LNCAP (cell line): ENCODE results near the gene MEGF9.

Experiments
- CTCF ChIP-seq: fragments of 450-650 bp; IDR thresholded peaks from 2 replicates; pipeline ENCODE4 v1.5.1; 2017; ENCODE audit warnings: mild to moderate bottlenecking

Gene MEGF9

GRCh38 chr9:120714846-120715388 lies 647 bp upstream of the MEGF9 start:
- no peak for TF ChIP-seq CTCF

- no peak for TF ChIP-seq CTCF
Observed at GRCh38 chr9:120713257-120714087, 798 bp downstream of the MEGF9 start.

GRCh38 chr9:120712539-120713031 lies 1.7 kb downstream of the MEGF9 start:
- no peak for TF ChIP-seq CTCF

GRCh38 chr9:120711841-120712538 lies 2.3 kb downstream of the MEGF9 start:
- no peak for TF ChIP-seq CTCF

- TF ChIP-seq CTCF, result no peak
Observed at GRCh38 chr9:120711354-120711753, 2.9 kb downstream of the MEGF9 start.

GRCh38 chr9:120710110-120710981 lies 3.9 kb downstream of the MEGF9 start:
- no peak for TF ChIP-seq CTCF
